SK-N-SH (cell line): ENCODE data around the gene SPON1. TPM values are rescaled to one million over a fixed set of nuclear protein-coding genes. Genes with fewer than 3 reads are reported as not detected.

Experiments used
- CTCF ChIA-PET: fragments of 300-600, 350-600 bp; formaldehyde crosslinking; extraction: SDS; loops from one replicate; lab custom pipeline; 2021; lab: Yijun Ruan, JAX
- POLR2A ChIA-PET: fragments of 350-600 bp; sonication (Branson Sonifier 250); formaldehyde crosslinking; extraction: SDS; loops from one replicate; lab custom pipeline; 2020; ENCODE audit warnings: antibody characterized with exemption, inconsistent platforms; lab: Yijun Ruan, JAX
- DNase-seq: peaks from one replicate; pipeline ENCODE4 v3.0.0; 2012
- H2AFZ ChIP-seq: fragments of 200-600 bp; sonication (generic); 2 replicates; pipeline ENCODE4 v1.8.1; 2016; ENCODE audit warnings: antibody characterized with exemption, mild to moderate bottlenecking, low read depth
- H3F3A ChIP-seq: fragments of 200-600 bp; sonication (generic); replicated peaks from 2 replicates; pipeline ENCODE3; 2016; ENCODE audit warnings: antibody characterized with exemption, mild to moderate bottlenecking; ENCODE audit not compliant: insufficient read depth
- H3K27ac ChIP-seq, 2 experiments: fragments of 200-500 bp in 1 of 2; fragments of 200-600 bp in 1 of 2; sonication (Bioruptor generic) in 1 of 2; sonication (generic), shearing (Covaris generic) in 1 of 2; 2 replicates each; pipeline versions ENCODE4 v1.5.1 to v1.6.1; 2014 to 2016; ENCODE audit warnings: low read depth in 2 of 2, inconsistent platforms in 1 of 2, low read length in 1 of 2, mild to moderate bottlenecking in 1 of 2, mixed read lengths in 1 of 2
- H3K27me3 ChIP-seq: fragments of 200-600 bp; sonication (generic), shearing (Covaris generic); 2 replicates; pipeline ENCODE4 v1.6.1; 2016; ENCODE audit warnings: mixed run types; ENCODE audit not compliant: insufficient read depth
- H3K36me3 ChIP-seq, 2 experiments: fragments of 200-500 bp in 1 of 2; fragments of 200-600 bp in 1 of 2; sonication (Bioruptor generic) in 1 of 2; sonication (generic) in 1 of 2; replicated peaks in 1 of 2; 2 replicates each; pipeline versions ENCODE3 to v1.5.1; 2014 to 2016; ENCODE audit warnings: low read length in 1 of 2, mild to moderate bottlenecking in 1 of 2; ENCODE audit not compliant: insufficient read depth in 2 of 2, control insufficient read depth in 1 of 2
- H3K4me1 ChIP-seq, 2 experiments: fragments of 200-500 bp in 1 of 2; fragments of 200-600 bp in 1 of 2; sonication (Bioruptor generic) in 1 of 2; sonication (generic), shearing (Covaris generic) in 1 of 2; 2 replicates each; pipeline versions ENCODE4 v1.5.1 to v1.6.1; 2014 to 2016; ENCODE audit warnings: low read depth in 1 of 2, low read length in 1 of 2, mixed run types in 1 of 2; ENCODE audit not compliant: insufficient read depth in 2 of 2, control insufficient read depth in 1 of 2
- H3K4me2 ChIP-seq: fragments of 200-600 bp; sonication (generic), shearing (Covaris generic); 2 replicates; pipeline ENCODE4 v1.6.1; 2017; ENCODE audit warnings: mixed run types
- H3K4me3 ChIP-seq, 2 experiments: fragments of 200-500 bp in 1 of 2; fragments of 200-600 bp in 1 of 2; sonication (Bioruptor generic) in 1 of 2; sonication (generic), shearing (Covaris generic) in 1 of 2; 2 replicates each; pipeline versions ENCODE4 v1.5.1 to v1.8.1; 2014 to 2016; ENCODE audit warnings: low read depth in 2 of 2, inconsistent platforms in 1 of 2, low read length in 1 of 2, mild to moderate bottlenecking in 1 of 2, mixed read lengths in 1 of 2, moderate library complexity in 1 of 2
- H3K79me2 ChIP-seq: fragments of 200-600 bp; sonication (generic); 2 replicates; pipeline ENCODE4 v1.8.1; 2017; ENCODE audit warnings: mild to moderate bottlenecking; ENCODE audit not compliant: insufficient read depth
- H3K9ac ChIP-seq: fragments of 200-600 bp; sonication (generic); 2 replicates; pipeline ENCODE4 v1.6.1; 2017; ENCODE audit warnings: mixed run types
- H3K9me2 ChIP-seq: fragments of 200-600 bp; sonication (generic); 2 replicates; pipeline ENCODE4 v1.6.1; 2017; ENCODE audit warnings: mixed run types
- H3K9me3 ChIP-seq: fragments of 200-600 bp; sonication (generic); 2 replicates; pipeline ENCODE4 v1.6.1; 2017; ENCODE audit warnings: mixed run types, mild to moderate bottlenecking, moderate library complexity
- H4K20me1 ChIP-seq: fragments of 200-600 bp; sonication (generic); 2 replicates; pipeline ENCODE4 v1.6.1; 2017; ENCODE audit warnings: mild to moderate bottlenecking, mixed run types; ENCODE audit not compliant: insufficient read depth
- CHD2 ChIP-seq: fragments of 150-350 bp; IDR thresholded peaks from 2 replicates; pipeline ENCODE4 v1.6.1; 2018; ENCODE audit warnings: low read length; ENCODE audit not compliant: partially characterized antibody
- CTCF ChIP-seq: fragments of 200-600 bp; sonication (generic); IDR thresholded peaks from 2 replicates; pipeline ENCODE4 v1.6.1; 2017; ENCODE audit warnings: antibody characterized with exemption, mild to moderate bottlenecking, moderate library complexity
- ELF1 ChIP-seq: IDR thresholded peaks from 2 replicates; pipeline ENCODE4 v1.4.0; 2012
- FOXJ3 ChIP-seq: sonication (generic); formaldehyde crosslinking; IDR thresholded peaks from 2 replicates; pipeline ENCODE4 v1.5.1; 2020; ENCODE audit warnings: mild to moderate bottlenecking, missing genetic modification reagents
- FOXM1 ChIP-seq: IDR thresholded peaks from 2 replicates; pipeline ENCODE4 v1.4.0; 2012; ENCODE audit warnings: low read depth, mild to moderate bottlenecking
- GABPA ChIP-seq: IDR thresholded peaks from 2 replicates; pipeline ENCODE4 v1.4.0; 2012; ENCODE audit warnings: low read depth, mild to moderate bottlenecking
- GATA2 ChIP-seq: sonication (generic); formaldehyde crosslinking; IDR thresholded peaks from 2 replicates; pipeline ENCODE4 v1.5.0; 2020; ENCODE audit warnings: mild to moderate bottlenecking, missing genetic modification reagents
- IRF3 ChIP-seq: fragments of 150-350 bp; IDR thresholded peaks from 2 replicates; pipeline ENCODE4 v1.6.1; 2016; ENCODE audit warnings: mild to moderate bottlenecking, low read depth, low read length
- NFIC ChIP-seq: IDR thresholded peaks from 2 replicates; pipeline ENCODE4 v1.4.0; 2012; ENCODE audit warnings: borderline replicate concordance
- NRF1 ChIP-seq: IDR thresholded peaks from 2 replicates; pipeline ENCODE4 v1.6.1; 2012; ENCODE audit warnings: low read depth, mild to moderate bottlenecking, low read length
- RAD21 ChIP-seq: IDR thresholded peaks from 2 replicates; pipeline ENCODE4 v1.6.1; 2012; ENCODE audit warnings: mild to moderate bottlenecking, low read length
- REST ChIP-seq: IDR thresholded peaks from 2 replicates; pipeline ENCODE4 v1.6.1; 2012; ENCODE audit warnings: mild to moderate bottlenecking, low read depth, low read length, moderate library complexity
- RFX5 ChIP-seq: IDR thresholded peaks from 2 replicates; pipeline ENCODE4 v1.6.1; 2012; ENCODE audit warnings: mild to moderate bottlenecking, improper control_type of control experiment, low read length
- SIN3A ChIP-seq: IDR thresholded peaks from 2 replicates; pipeline ENCODE4 v1.6.1; 2012; ENCODE audit warnings: low read depth, mild to moderate bottlenecking, low read length, moderate library complexity, borderline replicate concordance
- SMC3 ChIP-seq: IDR thresholded peaks from 2 replicates; pipeline ENCODE4 v1.6.1; 2012; ENCODE audit warnings: low read depth, low read length, improper control_type of control experiment
- TAF1 ChIP-seq: IDR thresholded peaks from 2 replicates; pipeline ENCODE4 v1.6.1; 2012; ENCODE audit warnings: low read depth, mild to moderate bottlenecking, low read length, moderate library complexity, borderline replicate concordance
- TEAD4 ChIP-seq: IDR thresholded peaks from 2 replicates; pipeline ENCODE4 v1.4.0; 2012; ENCODE audit warnings: mild to moderate bottlenecking, borderline replicate concordance; ENCODE audit not compliant: insufficient read depth
- USF2 ChIP-seq: fragments of 150-350 bp; IDR thresholded peaks from 2 replicates; pipeline ENCODE4 v1.6.1; 2017; ENCODE audit warnings: antibody characterized with exemption, low read length, low read depth, borderline replicate concordance
- WGBS: methylation state at CpG from one replicate; pipeline ENCODE4 v1.1.6; 2017; ENCODE audit warnings: low lambda C conversion rate; 5-methylcytosine and 5-hydroxymethylcytosine counted together
- polyA plus RNA-seq, 3 experiments: library from polyadenylated mRNA; depleted of rRNA; stranded (reverse); fragments of >200 nt; gene quantifications; 2 replicates each; pipeline ENCODE4 v1.2.3, GENCODE V29; 2012

The SPON1 gene
- polyA plus RNA-seq, 1 of the 3 experiments (the other 2 are of a cell fraction) = not detected

GRCh38 chr11:13954591-13954990 is 7.9 kb upstream of the SPON1 start:
- no peaks in the 10 kb centered on the region for H3K9me2 ChIP-seq
- 28% methylated on average over 3 of the region's 3 CpGs for whole genome bisulfite sequencing
- no peak overlapping the region for H3K9ac ChIP-seq
- no peak overlapping the region for H3K27ac ChIP-seq
- ChIA-PET POLR2A (no interaction called here), CTCF (interaction anchor here (0.8 to 15.0 kb wide), 9 partner anchors 8 to 295 kb away, joined by 3 to 101 read pairs (median 3); no protein-coding TSS in a partner anchor)
- H4K20me1 ChIP-seq = no peaks in the 10 kb centered on the region
- H2AFZ ChIP-seq = no peak overlapping the region
- no peak overlapping the region for H3K4me3 ChIP-seq
- no peak for TF ChIP-seq CHD2
- no peak for TF ChIP-seq TEAD4
- TF ChIP-seq GATA2 (CRISPR knock-in tag) = no peak
- no peak for TF ChIP-seq REST
- no peak for TF ChIP-seq GABPA
- no peak for TF ChIP-seq ELF1
- TF ChIP-seq RFX5 = no peak
- no peak for TF ChIP-seq FOXM1
- no peak for TF ChIP-seq CTCF
- no peak for TF ChIP-seq IRF3
- H3K27me3 ChIP-seq = peaks cover 4% of the 10 kb centered on the region; the same call in 1 of the 2 replicates
- no peaks in the 10 kb centered on the region for H3K36me3 ChIP-seq
- DNase-seq = no peak
- H3K4me1 ChIP-seq = peaks cover 0 to 6% of the 10 kb centered on the region in 2 experiments; a peak in 1 of 4 replicates
- H3K79me2 ChIP-seq = no peaks in the 10 kb centered on the region
- H3F3A ChIP-seq = no peaks in the 10 kb centered on the region
- no peak overlapping the region for H3K4me2 ChIP-seq
- H3K9me3 ChIP-seq = no peaks in the 10 kb centered on the region

GRCh38 chr11:13955971-13956421 is 6.5 kb upstream of the SPON1 start:
- H3K4me3 ChIP-seq = no peak overlapping the region; a peak in 1 of 4 replicates
- POLR2A ChIA-PET = no interaction called here
- CTCF ChIA-PET = interaction anchor here (0.8 to 15.0 kb wide), 26 partner anchors 9 to 499 kb away, joined by 3 to 101 read pairs (median 4); no protein-coding TSS in a partner anchor
- H3K9me3 ChIP-seq = no peaks in the 10 kb centered on the region
- 31% methylated on average over 5 of the region's 5 CpGs for WGBS
- no peak overlapping the region for H3K27ac ChIP-seq
- H3K9ac ChIP-seq = no peak overlapping the region
- no peaks in the 10 kb centered on the region for H3F3A ChIP-seq
- H2AFZ ChIP-seq = no peak overlapping the region
- no peaks in the 10 kb centered on the region for H3K9me2 ChIP-seq
- H3K27me3 ChIP-seq = peaks cover 11% of the 10 kb centered on the region; the same call in 1 of the 2 replicates
- no peaks in the 10 kb centered on the region for H3K79me2 ChIP-seq
- no peaks in the 10 kb centered on the region for H3K36me3 ChIP-seq
- no peak overlapping the region for H3K4me2 ChIP-seq
- peak; percentile 44 for DNase-seq
- no peaks in the 10 kb centered on the region for H4K20me1 ChIP-seq
- peaks cover 0 to 6% of the 10 kb centered on the region in 2 experiments; a peak in 1 of 4 replicates for H3K4me1 ChIP-seq
- TF ChIP-seq NFIC = no peak
- peak; percentile 87 for TF ChIP-seq RAD21
- TF ChIP-seq FOXJ3 = no peak
- no peak for TF ChIP-seq TAF1
- peak; percentile 83 for TF ChIP-seq SMC3
- TF ChIP-seq CTCF = peak; percentile 86
- no peak for TF ChIP-seq NRF1
- TF ChIP-seq USF2 = no peak
- TF ChIP-seq CHD2 = no peak
- TF ChIP-seq SIN3A = no peak
